GM23338 (cell line): ENCODE data around the gene NDUFS4.

ENCODE experiments used
- CREB1 ChIP-seq: fragments of 250-450 bp; sonication (Bioruptor Pico); IDR thresholded peaks from 2 replicates; pipeline ENCODE4 v1.5.0; 2020; ENCODE audit warnings: low read depth, mild to moderate bottlenecking, moderate library complexity
- EZH2 ChIP-seq: fragments of 200-600 bp; sonication (generic); IDR thresholded peaks from one replicate; pipeline ENCODE4 v1.8.0; 2017; ENCODE audit warnings: antibody characterized with exemption, mild to moderate bottlenecking, low read depth; ENCODE audit not compliant: unreplicated experiment
- EZH2phosphoT487 ChIP-seq: fragments of 200-600 bp; sonication (generic); IDR thresholded peaks from one replicate; pipeline ENCODE4 v1.8.1; 2018; ENCODE audit warnings: antibody characterized with exemption; ENCODE audit not compliant: unreplicated experiment
- POLR2AphosphoS5 ChIP-seq: IDR thresholded peaks from 2 replicates; pipeline ENCODE4 v1.6.1; 2016; ENCODE audit warnings: antibody characterized with exemption, low read depth
- TF ChIP-seq, protein P1 (sequence below), 2 experiments: fragments of 200-600 bp in 1 of 2; sonication (generic) in 1 of 2; conservative IDR thresholded peaks; 2 replicates each; pipeline versions ENCODE4 v1.5.1 to v1.6.1; 2016 to 2017; ENCODE audit warnings: antibody characterized with exemption in 2 of 2, low read depth in 2 of 2, mild to moderate bottlenecking in 2 of 2, moderate library complexity in 1 of 2
- TF ChIP-seq, protein P2 (sequence below): IDR thresholded peaks from one replicate; pipeline ENCODE4 v1.6.1; 2018; ENCODE audit warnings: antibody characterized with exemption; ENCODE audit not compliant: unreplicated experiment
- TF ChIP-seq, protein P3 (sequence below): IDR thresholded peaks from 2 replicates; pipeline ENCODE4 v1.6.1; 2016; ENCODE audit warnings: antibody characterized with exemption

DNA sequence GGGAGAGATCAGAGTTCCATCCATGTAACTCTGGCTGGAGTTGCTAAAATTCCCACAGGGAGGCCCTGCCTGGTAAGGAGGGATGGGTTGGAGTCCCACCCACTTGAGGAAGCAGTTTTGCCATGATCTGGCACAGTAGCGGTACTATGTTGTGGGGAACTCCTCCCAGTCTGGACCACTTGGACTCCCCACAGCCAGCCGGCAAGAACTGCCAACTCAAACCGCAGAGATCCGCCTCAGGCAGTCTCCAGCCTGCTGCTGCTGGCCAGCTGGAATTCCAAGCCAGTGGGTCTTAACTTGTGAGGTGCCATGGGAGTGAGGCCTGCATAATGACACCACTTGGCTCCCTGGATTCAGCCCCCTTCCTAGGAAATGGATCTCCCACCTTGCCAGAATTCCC is 151.9 kb downstream of the NDUFS4 start:
- TF ChIP-seq, protein P1, sequence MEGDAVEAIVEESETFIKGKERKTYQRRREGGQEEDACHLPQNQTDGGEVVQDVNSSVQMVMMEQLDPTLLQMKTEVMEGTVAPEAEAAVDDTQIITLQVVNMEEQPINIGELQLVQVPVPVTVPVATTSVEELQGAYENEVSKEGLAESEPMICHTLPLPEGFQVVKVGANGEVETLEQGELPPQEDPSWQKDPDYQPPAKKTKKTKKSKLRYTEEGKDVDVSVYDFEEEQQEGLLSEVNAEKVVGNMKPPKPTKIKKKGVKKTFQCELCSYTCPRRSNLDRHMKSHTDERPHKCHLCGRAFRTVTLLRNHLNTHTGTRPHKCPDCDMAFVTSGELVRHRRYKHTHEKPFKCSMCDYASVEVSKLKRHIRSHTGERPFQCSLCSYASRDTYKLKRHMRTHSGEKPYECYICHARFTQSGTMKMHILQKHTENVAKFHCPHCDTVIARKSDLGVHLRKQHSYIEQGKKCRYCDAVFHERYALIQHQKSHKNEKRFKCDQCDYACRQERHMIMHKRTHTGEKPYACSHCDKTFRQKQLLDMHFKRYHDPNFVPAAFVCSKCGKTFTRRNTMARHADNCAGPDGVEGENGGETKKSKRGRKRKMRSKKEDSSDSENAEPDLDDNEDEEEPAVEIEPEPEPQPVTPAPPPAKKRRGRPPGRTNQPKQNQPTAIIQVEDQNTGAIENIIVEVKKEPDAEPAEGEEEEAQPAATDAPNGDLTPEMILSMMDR (conservative IDR thresholded peaks at IDR 0.05; ENCODE audit: low read depth in 2 of 2): no peak
- TF ChIP-seq POLR2AphosphoS5 (no peak), EZH2phosphoT487 (no peak), EZH2 (no peak), CREB1 (CRISPR knock-in tag) (no peak)
- TF ChIP-seq, protein P2, sequence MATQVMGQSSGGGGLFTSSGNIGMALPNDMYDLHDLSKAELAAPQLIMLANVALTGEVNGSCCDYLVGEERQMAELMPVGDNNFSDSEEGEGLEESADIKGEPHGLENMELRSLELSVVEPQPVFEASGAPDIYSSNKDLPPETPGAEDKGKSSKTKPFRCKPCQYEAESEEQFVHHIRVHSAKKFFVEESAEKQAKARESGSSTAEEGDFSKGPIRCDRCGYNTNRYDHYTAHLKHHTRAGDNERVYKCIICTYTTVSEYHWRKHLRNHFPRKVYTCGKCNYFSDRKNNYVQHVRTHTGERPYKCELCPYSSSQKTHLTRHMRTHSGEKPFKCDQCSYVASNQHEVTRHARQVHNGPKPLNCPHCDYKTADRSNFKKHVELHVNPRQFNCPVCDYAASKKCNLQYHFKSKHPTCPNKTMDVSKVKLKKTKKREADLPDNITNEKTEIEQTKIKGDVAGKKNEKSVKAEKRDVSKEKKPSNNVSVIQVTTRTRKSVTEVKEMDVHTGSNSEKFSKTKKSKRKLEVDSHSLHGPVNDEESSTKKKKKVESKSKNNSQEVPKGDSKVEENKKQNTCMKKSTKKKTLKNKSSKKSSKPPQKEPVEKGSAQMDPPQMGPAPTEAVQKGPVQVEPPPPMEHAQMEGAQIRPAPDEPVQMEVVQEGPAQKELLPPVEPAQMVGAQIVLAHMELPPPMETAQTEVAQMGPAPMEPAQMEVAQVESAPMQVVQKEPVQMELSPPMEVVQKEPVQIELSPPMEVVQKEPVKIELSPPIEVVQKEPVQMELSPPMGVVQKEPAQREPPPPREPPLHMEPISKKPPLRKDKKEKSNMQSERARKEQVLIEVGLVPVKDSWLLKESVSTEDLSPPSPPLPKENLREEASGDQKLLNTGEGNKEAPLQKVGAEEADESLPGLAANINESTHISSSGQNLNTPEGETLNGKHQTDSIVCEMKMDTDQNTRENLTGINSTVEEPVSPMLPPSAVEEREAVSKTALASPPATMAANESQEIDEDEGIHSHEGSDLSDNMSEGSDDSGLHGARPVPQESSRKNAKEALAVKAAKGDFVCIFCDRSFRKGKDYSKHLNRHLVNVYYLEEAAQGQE: no peak
- TF ChIP-seq, protein P3, sequence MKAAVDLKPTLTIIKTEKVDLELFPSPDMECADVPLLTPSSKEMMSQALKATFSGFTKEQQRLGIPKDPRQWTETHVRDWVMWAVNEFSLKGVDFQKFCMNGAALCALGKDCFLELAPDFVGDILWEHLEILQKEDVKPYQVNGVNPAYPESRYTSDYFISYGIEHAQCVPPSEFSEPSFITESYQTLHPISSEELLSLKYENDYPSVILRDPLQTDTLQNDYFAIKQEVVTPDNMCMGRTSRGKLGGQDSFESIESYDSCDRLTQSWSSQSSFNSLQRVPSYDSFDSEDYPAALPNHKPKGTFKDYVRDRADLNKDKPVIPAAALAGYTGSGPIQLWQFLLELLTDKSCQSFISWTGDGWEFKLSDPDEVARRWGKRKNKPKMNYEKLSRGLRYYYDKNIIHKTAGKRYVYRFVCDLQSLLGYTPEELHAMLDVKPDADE: no peak
